SK-N-SH (cell line): ENCODE results near the gene CPA4. TPM values are rescaled to one million over a fixed set of nuclear protein-coding genes. Genes with fewer than 3 reads are reported as not detected.

Source experiments
- CTCF ChIA-PET: fragments of 300-600, 350-600 bp; formaldehyde crosslinking; extraction: SDS; loops from one replicate; lab custom pipeline; 2021; lab: Yijun Ruan, JAX
- POLR2A ChIA-PET: fragments of 350-600 bp; sonication (Branson Sonifier 250); formaldehyde crosslinking; extraction: SDS; loops from one replicate; lab custom pipeline; 2020; ENCODE audit warnings: antibody characterized with exemption, inconsistent platforms; lab: Yijun Ruan, JAX
- DNase-seq: peaks from one replicate; pipeline ENCODE4 v3.0.0; 2012
- H2AFZ ChIP-seq: fragments of 200-600 bp; sonication (generic); 2 replicates; pipeline ENCODE4 v1.8.1; 2016; ENCODE audit warnings: antibody characterized with exemption, mild to moderate bottlenecking, low read depth
- H3F3A ChIP-seq: fragments of 200-600 bp; sonication (generic); replicated peaks from 2 replicates; pipeline ENCODE3; 2016; ENCODE audit warnings: antibody characterized with exemption, mild to moderate bottlenecking; ENCODE audit not compliant: insufficient read depth
- H3K27ac ChIP-seq, 2 experiments: fragments of 200-500 bp in 1 of 2; fragments of 200-600 bp in 1 of 2; sonication (Bioruptor generic) in 1 of 2; sonication (generic), shearing (Covaris generic) in 1 of 2; 2 replicates each; pipeline versions ENCODE4 v1.5.1 to v1.6.1; 2014 to 2016; ENCODE audit warnings: low read depth in 2 of 2, inconsistent platforms in 1 of 2, low read length in 1 of 2, mild to moderate bottlenecking in 1 of 2, mixed read lengths in 1 of 2
- H3K27me3 ChIP-seq: fragments of 200-600 bp; sonication (generic), shearing (Covaris generic); 2 replicates; pipeline ENCODE4 v1.6.1; 2016; ENCODE audit warnings: mixed run types; ENCODE audit not compliant: insufficient read depth
- H3K36me3 ChIP-seq, 2 experiments: fragments of 200-500 bp in 1 of 2; fragments of 200-600 bp in 1 of 2; sonication (Bioruptor generic) in 1 of 2; sonication (generic) in 1 of 2; replicated peaks in 1 of 2; 2 replicates each; pipeline versions ENCODE3 to v1.5.1; 2014 to 2016; ENCODE audit warnings: low read length in 1 of 2, mild to moderate bottlenecking in 1 of 2; ENCODE audit not compliant: insufficient read depth in 2 of 2, control insufficient read depth in 1 of 2
- H3K4me1 ChIP-seq, 2 experiments: fragments of 200-500 bp in 1 of 2; fragments of 200-600 bp in 1 of 2; sonication (Bioruptor generic) in 1 of 2; sonication (generic), shearing (Covaris generic) in 1 of 2; 2 replicates each; pipeline versions ENCODE4 v1.5.1 to v1.6.1; 2014 to 2016; ENCODE audit warnings: low read depth in 1 of 2, low read length in 1 of 2, mixed run types in 1 of 2; ENCODE audit not compliant: insufficient read depth in 2 of 2, control insufficient read depth in 1 of 2
- H3K4me2 ChIP-seq: fragments of 200-600 bp; sonication (generic), shearing (Covaris generic); 2 replicates; pipeline ENCODE4 v1.6.1; 2017; ENCODE audit warnings: mixed run types
- H3K4me3 ChIP-seq, 2 experiments: fragments of 200-500 bp in 1 of 2; fragments of 200-600 bp in 1 of 2; sonication (Bioruptor generic) in 1 of 2; sonication (generic), shearing (Covaris generic) in 1 of 2; 2 replicates each; pipeline versions ENCODE4 v1.5.1 to v1.8.1; 2014 to 2016; ENCODE audit warnings: low read depth in 2 of 2, inconsistent platforms in 1 of 2, low read length in 1 of 2, mild to moderate bottlenecking in 1 of 2, mixed read lengths in 1 of 2, moderate library complexity in 1 of 2
- H3K79me2 ChIP-seq: fragments of 200-600 bp; sonication (generic); 2 replicates; pipeline ENCODE4 v1.8.1; 2017; ENCODE audit warnings: mild to moderate bottlenecking; ENCODE audit not compliant: insufficient read depth
- H3K9ac ChIP-seq: fragments of 200-600 bp; sonication (generic); 2 replicates; pipeline ENCODE4 v1.6.1; 2017; ENCODE audit warnings: mixed run types
- H3K9me2 ChIP-seq: fragments of 200-600 bp; sonication (generic); 2 replicates; pipeline ENCODE4 v1.6.1; 2017; ENCODE audit warnings: mixed run types
- H3K9me3 ChIP-seq: fragments of 200-600 bp; sonication (generic); 2 replicates; pipeline ENCODE4 v1.6.1; 2017; ENCODE audit warnings: mixed run types, mild to moderate bottlenecking, moderate library complexity
- H4K20me1 ChIP-seq: fragments of 200-600 bp; sonication (generic); 2 replicates; pipeline ENCODE4 v1.6.1; 2017; ENCODE audit warnings: mild to moderate bottlenecking, mixed run types; ENCODE audit not compliant: insufficient read depth
- CHD2 ChIP-seq: fragments of 150-350 bp; IDR thresholded peaks from 2 replicates; pipeline ENCODE4 v1.6.1; 2018; ENCODE audit warnings: low read length; ENCODE audit not compliant: partially characterized antibody
- EZH2phosphoT487 ChIP-seq: fragments of 200-600 bp; sonication (generic); IDR thresholded peaks from 2 replicates; pipeline ENCODE4 v1.6.1; 2017; ENCODE audit warnings: low read depth, mixed run types, mild to moderate bottlenecking, antibody characterized with exemption, moderate library complexity, borderline replicate concordance
- FOSL2 ChIP-seq: IDR thresholded peaks from 2 replicates; pipeline ENCODE4 v1.4.0; 2012; ENCODE audit warnings: low read depth, mild to moderate bottlenecking, moderate library complexity, borderline replicate concordance
- GATA2 ChIP-seq: sonication (generic); formaldehyde crosslinking; IDR thresholded peaks from 2 replicates; pipeline ENCODE4 v1.5.0; 2020; ENCODE audit warnings: mild to moderate bottlenecking, missing genetic modification reagents
- IRF3 ChIP-seq: fragments of 150-350 bp; IDR thresholded peaks from 2 replicates; pipeline ENCODE4 v1.6.1; 2016; ENCODE audit warnings: mild to moderate bottlenecking, low read depth, low read length
- MEF2A ChIP-seq: IDR thresholded peaks from 2 replicates; pipeline ENCODE4 v1.4.0; 2012; ENCODE audit warnings: low read depth, borderline replicate concordance
- POLR2AphosphoS5 ChIP-seq: IDR thresholded peaks from 2 replicates; pipeline ENCODE4 v1.6.1; 2012; ENCODE audit warnings: low read depth, low read length
- TEAD4 ChIP-seq: IDR thresholded peaks from 2 replicates; pipeline ENCODE4 v1.4.0; 2012; ENCODE audit warnings: mild to moderate bottlenecking, borderline replicate concordance; ENCODE audit not compliant: insufficient read depth
- USF1 ChIP-seq: IDR thresholded peaks from 2 replicates; pipeline ENCODE4 v1.4.0; 2012; ENCODE audit warnings: low read depth, borderline replicate concordance
- YY1 ChIP-seq: IDR thresholded peaks from 2 replicates; pipeline ENCODE4 v1.4.0; 2012; ENCODE audit warnings: low read depth, mild to moderate bottlenecking
- ZBTB33 ChIP-seq: IDR thresholded peaks from 2 replicates; pipeline ENCODE4 v1.4.0; 2012; ENCODE audit warnings: low read depth, borderline replicate concordance
- WGBS: methylation state at CpG from one replicate; pipeline ENCODE4 v1.1.6; 2017; ENCODE audit warnings: low lambda C conversion rate; 5-methylcytosine and 5-hydroxymethylcytosine counted together
- polyA plus RNA-seq, 3 experiments: library from polyadenylated mRNA; depleted of rRNA; stranded (reverse); fragments of >200 nt; gene quantifications; 2 replicates each; pipeline ENCODE4 v1.2.3, GENCODE V29; 2012

Gene CPA4
- polyA plus RNA-seq, 1 of the 3 experiments (the other 2 are of a cell fraction), result 176 TPM

- H3K27ac ChIP-seq, result no peak overlapping the region
- POLR2A ChIA-PET, result no interaction called here
- no peak overlapping the region for H3K9ac ChIP-seq
- no peaks in the 10 kb centered on the region for H3K27me3 ChIP-seq
- H3K4me2 ChIP-seq, result no peak overlapping the region
- no peaks in the 10 kb centered on the region for H3K9me2 ChIP-seq
- CTCF ChIA-PET, result no interaction called here
- no peaks in the 10 kb centered on the region for H3F3A ChIP-seq
- H4K20me1 ChIP-seq, result no peaks in the 10 kb centered on the region
- DNase-seq, result no peak
- no peaks in the 10 kb centered on the region for H3K79me2 ChIP-seq
- H3K4me1 ChIP-seq, result peaks cover 0 to 9% of the 10 kb centered on the region in 2 experiments; a peak in 1 of 4 replicates
- no peaks in the 10 kb centered on the region for H3K9me3 ChIP-seq
- no peak overlapping the region for H2AFZ ChIP-seq
- peaks cover 4 to 15% of the 10 kb centered on the region in 2 experiments for H3K36me3 ChIP-seq
- WGBS, result 95% methylated on average over 5 of the region's 5 CpGs
- H3K4me3 ChIP-seq, result no peak overlapping the region
- TF ChIP-seq CHD2 (no peak), USF1 (no peak), TEAD4 (no peak), GATA2 (CRISPR knock-in tag) (no peak), POLR2AphosphoS5 (no peak), FOSL2 (no peak), ZBTB33 (no peak), MEF2A (no peak), EZH2phosphoT487 (no peak), IRF3 (no peak)
These were observed 11.0 kb downstream of the CPA4 start for GRCh38 chr7:130303982-130304381.

GRCh38 chr7:130304878-130305277, 11.9 kb downstream of the CPA4 start:
- no peak overlapping the region for H3K4me2 ChIP-seq
- no peaks in the 10 kb centered on the region for H3K9me2 ChIP-seq
- no peaks in the 10 kb centered on the region for H3F3A ChIP-seq
- DNase-seq, result no peak
- H3K79me2 ChIP-seq, result no peaks in the 10 kb centered on the region
- TF ChIP-seq YY1 (no peak), GATA2 (CRISPR knock-in tag) (no peak), IRF3 (no peak)
- H3K9ac ChIP-seq, result no peak overlapping the region
- peaks cover 4 to 11% of the 10 kb centered on the region in 2 experiments for H3K36me3 ChIP-seq
- no peaks in the 10 kb centered on the region for H4K20me1 ChIP-seq
- CTCF ChIA-PET, result interaction anchor here (0.7 to 1.3 kb wide), 3 partner anchors 12 to 634 kb away, joined by 3 read pairs; partner anchors contain the start of gene CPA4
- H3K27me3 ChIP-seq, result no peaks in the 10 kb centered on the region
- WGBS, result 82% methylated on average over 3 of the region's 3 CpGs
- no peak overlapping the region for H2AFZ ChIP-seq
- no peaks in the 10 kb centered on the region for H3K9me3 ChIP-seq
- no peak overlapping the region for H3K27ac ChIP-seq
- peaks cover 0 to 6% of the 10 kb centered on the region in 2 experiments; a peak in 1 of 4 replicates for H3K4me1 ChIP-seq
- H3K4me3 ChIP-seq, result no peak overlapping the region
- POLR2A ChIA-PET, result no interaction called here
